Endothelial cell of umbilical vein (primary cell): Measurements from ENCODE around the gene ZNF831.

ENCODE experiments used
- CTCF ChIP-seq, 2 donors: IDR thresholded peaks; 1 replicate in 1 of 2; 2 replicates in 1 of 2; pipeline ENCODE4 v1.5.1; 2011; ENCODE audit warnings: low read length in 2 of 2, mild to moderate bottlenecking in 2 of 2, moderate library complexity in 2 of 2, control low read depth in 1 of 2, inconsistent platforms in 1 of 2, low read depth in 1 of 2; ENCODE audit not compliant: insufficient read depth in 1 of 2; ENCODE audit errors: extremely low read depth in 1 of 2
- EZH2 ChIP-seq: IDR thresholded peaks from 2 replicates; pipeline ENCODE4 v1.6.1; 2012; ENCODE audit warnings: borderline replicate concordance, low read depth, mild to moderate bottlenecking, moderate library complexity, low read length, inconsistent platforms; ENCODE audit not compliant: severe bottlenecking
- FOS ChIP-seq: IDR thresholded peaks from 2 replicates; pipeline ENCODE4 v1.6.1; 2011; ENCODE audit warnings: mild to moderate bottlenecking, low read length, moderate library complexity, borderline replicate concordance; ENCODE audit not compliant: insufficient read depth
- JUN ChIP-seq: IDR thresholded peaks from 2 replicates; pipeline ENCODE4 v1.6.1; 2011; ENCODE audit warnings: borderline replicate concordance, low read depth; ENCODE audit not compliant: insufficient read length, insufficient read depth
- MAX ChIP-seq: IDR thresholded peaks from 2 replicates; pipeline ENCODE4 v1.6.1; 2011; ENCODE audit not compliant: insufficient read depth, insufficient read length
- MYC ChIP-seq: IDR thresholded peaks from one replicate; pipeline ENCODE4 v1.6.1; 2011; ENCODE audit warnings: mild to moderate bottlenecking, low read depth, low read length
- POLR2A ChIP-seq: IDR thresholded peaks from 2 replicates; pipeline ENCODE4 v1.6.1; 2012; ENCODE audit warnings: low read depth, mild to moderate bottlenecking, control low read depth, low read length
- POLR2AphosphoS5 ChIP-seq: IDR thresholded peaks from 2 replicates; pipeline ENCODE4 v1.6.1; 2012; ENCODE audit warnings: low read depth, mild to moderate bottlenecking, control low read depth, low read length, moderate library complexity; ENCODE audit not compliant: insufficient read depth

GRCh38 chr20:59138114-59138748 is 25.4 kb upstream of the ZNF831 start:
- TF ChIP-seq POLR2AphosphoS5 (no peak), MAX (no peak), JUN (no peak), CTCF (IDR thresholded peaks at IDR 0.05; ENCODE audit: extremely low read depth in 1 of 2, insufficient read depth in 1 of 2, low read depth in 1 of 2, low read length in 2 of 2) (no peak), POLR2A (no peak), EZH2 (no peak), FOS (no peak), MYC (no peak)
